ENCODE data around the gene MTG1.

MTG1 gene

GRCh38 chr10:133445751-133446708, 52.1 kb downstream of the MTG1 start:
- no peak for TF ChIP-seq CTCF (IDR thresholded peaks at IDR 0.05; ENCODE audit: low read depth, low read length)
- DNase-seq (ENCODE audit: extremely low read depth, low read depth), result no peak

- no peak for TF ChIP-seq CTCF (IDR thresholded peaks at IDR 0.05; ENCODE audit: low read depth, low read length)
- no peak for DNase-seq (ENCODE audit: extremely low read depth, low read depth)
Measured at GRCh38 chr10:133446979-133447378, 53.0 kb downstream of the MTG1 start.

GRCh38 chr10:133448120-133448519, 54.2 kb downstream of the MTG1 start:
- TF ChIP-seq CTCF (IDR thresholded peaks at IDR 0.05; ENCODE audit: low read depth, low read length), result no peak
- DNase-seq (ENCODE audit: extremely low read depth, low read depth), result no peak

- no peak for TF ChIP-seq CTCF (IDR thresholded peaks at IDR 0.05; ENCODE audit: low read depth, low read length)
- DNase-seq (ENCODE audit: extremely low read depth, low read depth), result no peak
Measured at GRCh38 chr10:133451346-133451745, 57.4 kb downstream of the MTG1 start.

- no peak for TF ChIP-seq CTCF (IDR thresholded peaks at IDR 0.05; ENCODE audit: low read depth, low read length)
- no peak for DNase-seq (ENCODE audit: extremely low read depth, low read depth)
Measured at GRCh38 chr10:133452453-133452852, 58.5 kb downstream of the MTG1 start.

GRCh38 chr10:133453516-133454203, 59.7 kb downstream of the MTG1 start, which contains the start of gene SCART1:
SCART1 (plus strand) TSS chr10:133453945; CDS start chr10:133453998, 53 bp downstream.
- no peak for DNase-seq (ENCODE audit: extremely low read depth, low read depth)
- TF ChIP-seq CTCF (IDR thresholded peaks at IDR 0.05; ENCODE audit: low read depth, low read length), result no peak

All from AG09319 (cell line).